Muscle layer of colon (tissue), 2 donors: ENCODE measurements around the gene IPO5.
"Not testable (repeated sequence)": the region's sequence is repeated elsewhere in the genome, so short reads cannot be mapped to it uniquely, and the experiment has no call there.

Experiments
- H3K27ac ChIP-seq: one replicate; pipeline ENCODE4 v1.7.0; 2013; ENCODE audit warnings: low read depth, mild to moderate bottlenecking, low read length, moderate library complexity
- H3K27me3 ChIP-seq, 2 donors: one replicate each; pipeline ENCODE4 v1.7.0; 2013; ENCODE audit warnings: low read length in 2 of 2, mild to moderate bottlenecking in 2 of 2; ENCODE audit not compliant: insufficient read depth in 2 of 2, control insufficient read depth in 1 of 2
- H3K36me3 ChIP-seq: one replicate; pipeline ENCODE4 v1.7.0; 2013; ENCODE audit warnings: mild to moderate bottlenecking, low read length; ENCODE audit not compliant: insufficient read depth
- H3K4me1 ChIP-seq: one replicate; pipeline ENCODE4 v1.7.0; 2013; ENCODE audit warnings: mild to moderate bottlenecking, low read length; ENCODE audit not compliant: insufficient read depth
- H3K4me3 ChIP-seq, 2 donors: one replicate each; pipeline ENCODE4 v1.7.0; 2013; ENCODE audit warnings: low read length in 2 of 2, low read depth in 1 of 2, mild to moderate bottlenecking in 1 of 2, moderate library complexity in 1 of 2
- H3K9ac ChIP-seq: one replicate; pipeline ENCODE4 v1.7.0; 2013; ENCODE audit warnings: low read length
- H3K9me3 ChIP-seq: one replicate; pipeline ENCODE4 v1.7.0; 2013; ENCODE audit warnings: mild to moderate bottlenecking, low read length
- donor health status: abdominal sarcoma.
- donor health status: Adenocarcinoma of cecum.

Gene IPO5

DNA sequence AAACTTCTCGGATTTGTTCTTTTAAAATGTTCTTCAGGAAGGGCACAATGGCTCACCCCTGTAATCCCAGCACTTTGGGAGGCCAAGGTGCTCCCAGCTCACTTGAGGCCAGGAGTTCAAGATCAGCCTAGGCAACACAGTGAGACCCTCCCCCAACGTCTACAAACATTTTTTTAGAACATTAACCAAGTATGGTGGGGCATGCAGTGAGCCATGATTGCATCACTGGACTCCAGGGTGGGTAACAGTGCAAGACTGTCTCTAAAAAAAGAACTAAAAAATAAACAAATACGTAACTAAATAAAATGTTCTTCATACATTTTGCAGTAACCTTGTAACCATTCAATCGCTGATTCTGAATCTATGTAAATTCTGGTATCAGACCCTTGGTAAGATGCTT is 2.1 kb upstream of the IPO5 start:
- no peaks in the 10 kb centered on the region for H3K36me3 ChIP-seq
- no peak overlapping the region for H3K4me3 ChIP-seq
- H3K9me3 ChIP-seq = no peaks in the 10 kb centered on the region
- no peak overlapping the region for H3K27ac ChIP-seq
- no peaks in the 10 kb centered on the region for H3K4me1 ChIP-seq
- no peak overlapping the region for H3K9ac ChIP-seq
- no peaks in the 10 kb centered on the region for H3K27me3 ChIP-seq

DNA sequence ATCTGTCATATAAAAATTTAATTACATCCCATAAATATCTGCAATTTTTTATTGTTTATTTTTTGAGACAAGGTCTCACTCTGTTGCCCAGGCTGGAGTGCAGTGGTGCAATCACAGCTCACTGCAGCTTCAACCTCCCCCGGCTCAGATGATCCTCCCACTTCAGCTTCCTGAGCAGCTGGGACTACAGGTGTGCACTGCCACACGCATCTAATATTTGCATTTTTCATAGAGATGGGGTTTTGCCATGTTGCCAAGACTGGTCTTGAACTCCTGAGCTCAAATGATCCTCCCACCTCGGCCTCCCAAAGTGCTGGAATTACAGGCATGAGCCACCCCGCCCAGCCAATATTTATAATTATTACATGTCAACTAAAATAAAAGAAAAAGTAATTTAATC is 644 bp upstream of the IPO5 start:
- not testable (repeated sequence) for H3K27me3 ChIP-seq, H3K9me3 ChIP-seq, H3K9ac ChIP-seq, H3K36me3 ChIP-seq, H3K4me1 ChIP-seq, H3K4me3 ChIP-seq, H3K27ac ChIP-seq

DNA sequence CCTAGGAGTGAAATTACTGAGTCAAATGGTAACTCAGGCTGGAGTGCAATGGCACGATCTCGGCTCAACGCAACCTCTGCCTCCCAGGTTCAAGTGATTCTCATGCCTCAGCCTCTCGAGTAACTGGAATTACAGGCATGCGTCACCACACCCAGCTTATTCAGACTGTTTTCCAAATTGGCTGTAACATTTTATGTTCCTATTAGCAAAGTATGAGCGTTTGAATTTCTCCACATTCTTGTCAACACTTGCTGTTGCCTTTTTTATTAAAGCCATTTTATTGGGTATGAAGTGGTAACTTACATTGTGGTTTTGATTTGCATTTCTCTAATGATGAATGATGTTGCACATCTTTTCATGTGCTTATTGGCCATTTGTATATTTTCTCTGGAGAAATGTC is 7.9 kb downstream of the IPO5 start:
- no peak overlapping the region for H3K4me3 ChIP-seq
- H3K9ac ChIP-seq = no peak overlapping the region
- no peak overlapping the region for H3K27ac ChIP-seq
- H3K9me3 ChIP-seq = no peaks in the 10 kb centered on the region
- no peaks in the 10 kb centered on the region for H3K36me3 ChIP-seq
- H3K4me1 ChIP-seq = no peaks in the 10 kb centered on the region
- H3K27me3 ChIP-seq = no peaks in the 10 kb centered on the region

DNA sequence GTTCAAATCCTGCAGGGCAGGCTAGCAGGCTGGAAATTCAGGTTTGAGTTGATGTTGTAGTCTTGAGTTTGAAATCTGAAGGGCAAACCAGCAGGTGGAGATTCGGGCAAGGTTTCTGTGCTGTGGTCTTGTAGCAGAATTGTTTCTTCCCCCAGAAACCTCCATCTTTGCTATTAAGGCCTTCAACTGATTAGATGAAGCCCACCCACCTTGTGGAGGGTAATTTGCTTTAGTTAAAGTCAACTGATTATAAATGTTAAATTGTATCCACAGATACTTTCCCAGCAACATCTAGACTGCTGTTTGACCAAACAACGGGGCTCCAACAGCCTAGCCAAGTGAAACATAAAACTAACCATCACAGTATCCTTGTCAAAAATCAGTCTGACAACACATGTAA is 9.4 kb downstream of the IPO5 start:
- no peaks in the 10 kb centered on the region for H3K27me3 ChIP-seq
- no peak overlapping the region for H3K9ac ChIP-seq
- H3K4me1 ChIP-seq = no peaks in the 10 kb centered on the region
- no peaks in the 10 kb centered on the region for H3K36me3 ChIP-seq
- no peak overlapping the region for H3K27ac ChIP-seq
- H3K4me3 ChIP-seq = no peak overlapping the region
- H3K9me3 ChIP-seq = no peaks in the 10 kb centered on the region

DNA sequence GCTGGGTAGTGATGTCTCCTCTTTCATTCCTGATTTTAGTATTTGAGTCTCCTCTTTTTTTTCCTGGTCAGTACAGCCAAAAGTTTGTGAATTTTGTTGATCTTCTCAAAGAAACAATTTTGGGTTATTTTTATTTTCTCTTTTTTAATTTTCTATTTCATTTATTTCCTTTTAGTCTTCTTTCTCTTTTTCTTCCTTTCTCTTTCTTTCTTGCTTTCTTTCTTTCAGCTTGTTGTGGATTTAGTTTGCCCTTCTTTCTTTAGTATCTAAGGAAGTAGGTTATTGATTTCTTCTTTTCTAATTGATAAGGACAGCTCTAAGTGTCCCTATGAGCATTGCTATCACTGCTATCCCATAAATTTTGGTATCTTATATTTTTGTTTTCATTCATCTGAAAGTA is 13.8 kb downstream of the IPO5 start:
- Histone ChIP-seq H3K36me3 (no peaks in the 10 kb centered on the region), H3K27me3 (no peaks in the 10 kb centered on the region), H3K27ac (no peak overlapping the region), H3K4me3 (no peak overlapping the region), H3K4me1 (no peaks in the 10 kb centered on the region), H3K9me3 (no peaks in the 10 kb centered on the region), H3K9ac (no peak overlapping the region)

DNA sequence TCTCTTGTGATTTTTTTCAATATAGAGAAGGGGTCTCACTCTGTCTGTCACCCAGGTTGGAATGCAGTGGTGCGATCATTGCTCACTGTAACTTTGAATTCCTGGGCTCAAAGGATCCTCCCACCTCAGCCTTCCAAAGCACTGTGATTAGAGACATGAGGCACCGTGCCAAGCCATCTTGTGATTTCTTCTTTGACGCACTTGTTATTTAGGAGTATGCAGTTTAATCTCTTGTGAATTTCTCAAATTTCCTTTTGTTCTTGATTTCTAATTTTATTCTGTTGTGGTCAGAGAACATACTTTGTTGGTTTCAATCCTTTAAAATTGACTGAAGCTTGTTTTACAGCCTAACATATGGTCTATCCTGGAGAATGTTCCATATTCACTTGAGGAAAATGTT is 14.5 kb downstream of the IPO5 start:
- H3K9ac ChIP-seq = no peak overlapping the region
- no peak overlapping the region for H3K4me3 ChIP-seq
- H3K9me3 ChIP-seq = no peaks in the 10 kb centered on the region
- H3K27me3 ChIP-seq = no peaks in the 10 kb centered on the region
- H3K36me3 ChIP-seq = no peaks in the 10 kb centered on the region
- H3K4me1 ChIP-seq = no peaks in the 10 kb centered on the region
- H3K27ac ChIP-seq = no peak overlapping the region

DNA sequence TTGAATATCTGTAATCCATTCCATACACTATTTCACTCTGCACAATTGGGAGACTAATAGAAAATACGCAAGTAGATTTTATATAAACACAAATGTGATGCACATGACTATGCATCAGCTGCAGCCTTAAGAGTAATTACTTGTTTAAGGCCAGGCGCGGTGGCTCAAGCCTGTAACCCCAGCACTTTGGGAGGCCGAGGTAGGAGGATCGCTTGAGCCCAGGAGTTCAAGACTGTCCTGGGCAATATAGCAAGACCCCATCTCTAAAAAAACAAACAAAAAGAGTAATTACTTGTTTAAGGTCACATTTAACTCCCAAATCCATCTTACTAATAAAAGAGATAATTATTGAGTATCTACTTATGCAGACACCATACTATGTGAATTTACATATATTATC is 18.0 kb downstream of the IPO5 start:
- Histone ChIP-seq H3K4me3 (no peak overlapping the region), H3K27ac (no peak overlapping the region), H3K9ac (no peak overlapping the region), H3K4me1 (peaks cover 4% of the 10 kb centered on the region), H3K36me3 (no peaks in the 10 kb centered on the region), H3K9me3 (no peaks in the 10 kb centered on the region), H3K27me3 (no peaks in the 10 kb centered on the region)

DNA sequence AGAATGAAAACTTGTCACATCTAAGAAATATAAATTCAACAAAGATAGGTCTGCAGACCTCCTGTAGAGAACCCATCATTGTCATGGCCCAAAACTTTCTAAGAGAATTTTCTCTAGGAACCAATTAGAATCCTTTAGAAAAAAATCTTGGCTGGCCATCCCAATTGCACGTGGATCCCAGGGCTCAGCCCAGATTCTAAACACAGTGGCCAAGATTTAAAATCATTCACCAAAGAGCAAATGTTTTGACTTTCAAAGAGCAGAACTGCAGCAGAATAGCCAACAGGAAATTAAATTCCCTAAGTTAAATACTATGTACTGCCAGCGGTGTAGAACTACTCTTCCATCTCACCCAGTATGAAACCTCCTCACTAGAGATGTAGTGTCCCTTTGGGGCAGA is 21.3 kb downstream of the IPO5 start:
- no peaks in the 10 kb centered on the region for H3K9me3 ChIP-seq
- peaks cover 18% of the 10 kb centered on the region for H3K4me1 ChIP-seq
- no peaks in the 10 kb centered on the region for H3K36me3 ChIP-seq
- H3K4me3 ChIP-seq = no peak overlapping the region
- H3K9ac ChIP-seq = no peak overlapping the region
- no peaks in the 10 kb centered on the region for H3K27me3 ChIP-seq
- H3K27ac ChIP-seq = no peak overlapping the region

DNA sequence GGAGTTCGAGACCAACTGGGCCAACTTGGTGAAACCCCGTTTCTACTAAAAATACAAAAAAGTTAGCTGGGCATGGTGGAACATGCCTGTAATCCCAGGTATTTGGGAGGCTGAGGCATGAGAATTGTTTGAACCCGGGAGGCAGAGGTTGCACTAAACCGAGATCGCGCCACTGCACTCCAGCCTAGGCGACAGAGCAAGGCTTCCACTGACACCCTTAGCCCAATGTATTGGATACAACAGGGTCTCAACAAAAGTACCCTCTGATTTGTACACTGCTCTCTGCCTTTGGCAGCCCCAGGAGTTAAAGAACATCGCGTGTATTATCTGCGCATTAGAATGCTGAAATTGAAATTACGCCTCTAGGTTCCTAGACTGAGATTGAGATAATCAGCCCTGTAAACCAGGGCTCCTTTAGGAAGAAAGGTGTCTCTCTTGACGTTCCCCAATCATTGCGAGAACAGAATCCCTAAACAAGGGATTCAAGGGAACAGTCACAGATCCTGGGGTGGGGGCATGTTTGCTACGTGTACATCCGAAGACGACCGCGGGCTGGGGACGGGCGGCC is 21.9 kb downstream of the IPO5 start:
- H3K9me3 ChIP-seq = no peaks in the 10 kb centered on the region
- H3K27me3 ChIP-seq = no peaks in the 10 kb centered on the region
- peak overlapping the region; percentile 90 for H3K27ac ChIP-seq
- peaks cover 18% of the 10 kb centered on the region for H3K4me1 ChIP-seq
- H3K9ac ChIP-seq = peak overlapping the region; percentile 92
- no peaks in the 10 kb centered on the region for H3K36me3 ChIP-seq
- H3K4me3 ChIP-seq = peak overlapping the region; percentile 85 to 99

DNA sequence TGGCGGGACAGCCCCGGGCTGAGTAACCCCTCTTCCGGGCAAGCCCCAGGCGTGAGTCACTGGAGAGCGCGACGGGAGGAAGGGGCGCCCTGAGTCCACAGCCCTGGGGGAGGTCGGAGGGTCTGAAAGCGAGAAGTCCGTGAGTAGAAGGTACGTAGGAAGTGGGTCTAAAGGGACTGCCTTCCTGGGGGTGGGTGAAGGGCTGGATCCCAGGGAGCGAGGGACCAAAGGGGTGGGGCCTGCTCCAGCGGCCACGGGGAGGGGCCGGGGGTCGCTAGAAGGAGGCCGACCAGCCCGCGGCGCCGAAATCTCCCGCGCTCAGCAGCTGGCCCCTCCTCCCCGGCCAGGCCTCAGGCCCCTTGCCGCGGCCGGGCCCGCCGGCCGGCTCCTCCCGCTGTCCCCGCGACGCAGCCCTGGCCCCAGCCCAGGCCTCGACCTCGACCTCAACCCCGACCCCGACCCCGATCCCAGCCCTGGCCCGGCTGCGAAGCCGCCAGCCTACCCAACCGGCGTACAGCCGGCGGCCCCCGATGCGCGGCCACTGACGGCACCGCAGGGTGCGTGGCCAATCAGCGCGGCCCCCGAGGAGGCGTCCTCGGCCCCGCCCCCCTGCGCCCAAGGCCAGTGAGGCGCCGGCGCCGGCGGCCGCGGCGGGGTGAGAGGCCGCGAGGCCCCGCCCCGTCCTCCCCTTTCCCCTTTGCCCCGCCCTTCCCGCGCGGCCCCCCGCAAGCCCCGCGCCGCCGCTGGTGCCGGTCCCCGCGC is 22.6 kb downstream of the IPO5 start:
- peak overlapping the region; percentile 85 to 99 for H3K4me3 ChIP-seq
- H3K36me3 ChIP-seq = no peaks in the 10 kb centered on the region
- H3K27ac ChIP-seq = peak overlapping the region; percentile 90
- H3K27me3 ChIP-seq = no peaks in the 10 kb centered on the region
- H3K9me3 ChIP-seq = no peaks in the 10 kb centered on the region
- H3K9ac ChIP-seq = peak overlapping the region; percentile 92
- peaks cover 18% of the 10 kb centered on the region for H3K4me1 ChIP-seq

DNA sequence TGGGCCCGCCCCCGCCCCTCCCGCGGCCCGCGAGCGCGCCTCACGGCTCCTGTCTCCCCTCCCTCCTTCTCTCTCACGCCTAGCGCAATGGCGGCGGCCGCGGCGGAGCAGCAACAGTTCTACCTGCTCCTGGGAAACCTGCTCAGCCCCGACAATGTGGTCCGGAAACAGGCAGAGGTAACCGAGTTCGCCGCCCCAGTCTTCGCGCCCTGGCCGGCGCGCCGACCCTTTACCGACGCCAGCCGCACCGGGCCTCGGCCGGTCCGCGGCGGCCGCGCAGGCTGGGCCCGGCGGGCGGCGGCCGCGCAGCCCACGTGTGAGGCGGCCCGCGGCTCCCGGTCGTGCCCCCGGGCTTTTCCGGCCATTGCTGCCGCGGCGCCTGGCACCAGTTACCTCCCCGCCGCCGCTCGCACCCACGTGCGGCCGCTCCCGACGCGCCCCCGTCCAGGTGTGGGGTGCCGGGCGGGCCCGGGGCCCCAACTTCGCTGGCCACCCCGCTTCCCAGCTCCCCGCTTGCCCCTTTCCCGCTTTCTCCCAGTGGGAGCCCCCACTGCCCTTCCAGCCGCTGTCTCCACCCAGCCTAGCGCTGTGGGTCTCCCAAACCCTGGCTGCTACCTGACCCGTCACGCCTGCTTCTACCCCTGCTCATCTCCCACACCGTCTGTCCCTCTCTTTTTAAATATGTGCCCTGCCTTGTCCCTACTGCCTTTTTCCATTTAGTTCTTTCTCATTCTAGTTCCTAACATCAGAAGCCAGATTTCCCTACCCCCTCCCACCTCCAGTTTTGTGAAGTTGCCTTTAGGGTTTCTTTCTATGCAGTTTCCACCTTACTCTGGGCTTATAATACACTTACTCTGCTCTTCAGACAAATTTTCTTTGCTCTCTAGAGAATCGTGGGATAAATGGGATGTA is 23.4 kb downstream of the IPO5 start:
- peak overlapping the region; percentile 68 for H3K9ac ChIP-seq
- H3K27me3 ChIP-seq = no peaks in the 10 kb centered on the region
- no peaks in the 10 kb centered on the region for H3K9me3 ChIP-seq
- H3K27ac ChIP-seq = peak overlapping the region; percentile 41
- peaks cover 22% of the 10 kb centered on the region for H3K4me1 ChIP-seq
- H3K4me3 ChIP-seq = peak overlapping the region; percentile 58 to 87
- H3K36me3 ChIP-seq = no peaks in the 10 kb centered on the region
